ENCODE measurements around the gene PITX2.
"Not testable (repeated sequence)": the region's sequence is repeated elsewhere in the genome, so short reads cannot be mapped to it uniquely, and the experiment has no call there.

The PITX2 gene

GRCh38 chr4:110610620-110610939, 12.3 kb downstream of the PITX2 start:
- FAIRE-seq = no peak

- FAIRE-seq = no peak
Observed at GRCh38 chr4:110609044-110609750, 13.7 kb downstream of the PITX2 start.

GRCh38 chr4:110605077-110605476, 17.8 kb downstream of the PITX2 start:
- no peak for FAIRE-seq

GRCh38 chr4:110602061-110602460, 20.8 kb downstream of the PITX2 start:
- FAIRE-seq = no peak

GRCh38 chr4:110597582-110597981, 25.3 kb downstream of the PITX2 start:
- no peak for FAIRE-seq

- FAIRE-seq = no peak
Observed at GRCh38 chr4:110596431-110596830, 26.4 kb downstream of the PITX2 start.

- FAIRE-seq = no peak
Observed at GRCh38 chr4:110595583-110595982, 27.3 kb downstream of the PITX2 start.

- FAIRE-seq = peak; percentile 61
Observed at GRCh38 chr4:110589297-110589696, 33.6 kb downstream of the PITX2 start.

- no peak for FAIRE-seq
Observed at GRCh38 chr4:110587666-110588285, 35.1 kb downstream of the PITX2 start.

GRCh38 chr4:110586131-110586850, 36.6 kb downstream of the PITX2 start:
- FAIRE-seq = peak; percentile 55

GRCh38 chr4:110576696-110577095, 46.2 kb downstream of the PITX2 start:
- not testable (repeated sequence) for FAIRE-seq

All from endometrium (tissue), 2 donors.